ENCODE data around the gene RGS11.

The RGS11 gene

GRCh38 chr16:275786-276232 lies at the start of gene RGS11:
Gene RGS11, minus strand, starts transcription at chr16:275944. Its CDS starts 33 bp downstream, at chr16:275911.
- TF ChIP-seq, protein P1, sequence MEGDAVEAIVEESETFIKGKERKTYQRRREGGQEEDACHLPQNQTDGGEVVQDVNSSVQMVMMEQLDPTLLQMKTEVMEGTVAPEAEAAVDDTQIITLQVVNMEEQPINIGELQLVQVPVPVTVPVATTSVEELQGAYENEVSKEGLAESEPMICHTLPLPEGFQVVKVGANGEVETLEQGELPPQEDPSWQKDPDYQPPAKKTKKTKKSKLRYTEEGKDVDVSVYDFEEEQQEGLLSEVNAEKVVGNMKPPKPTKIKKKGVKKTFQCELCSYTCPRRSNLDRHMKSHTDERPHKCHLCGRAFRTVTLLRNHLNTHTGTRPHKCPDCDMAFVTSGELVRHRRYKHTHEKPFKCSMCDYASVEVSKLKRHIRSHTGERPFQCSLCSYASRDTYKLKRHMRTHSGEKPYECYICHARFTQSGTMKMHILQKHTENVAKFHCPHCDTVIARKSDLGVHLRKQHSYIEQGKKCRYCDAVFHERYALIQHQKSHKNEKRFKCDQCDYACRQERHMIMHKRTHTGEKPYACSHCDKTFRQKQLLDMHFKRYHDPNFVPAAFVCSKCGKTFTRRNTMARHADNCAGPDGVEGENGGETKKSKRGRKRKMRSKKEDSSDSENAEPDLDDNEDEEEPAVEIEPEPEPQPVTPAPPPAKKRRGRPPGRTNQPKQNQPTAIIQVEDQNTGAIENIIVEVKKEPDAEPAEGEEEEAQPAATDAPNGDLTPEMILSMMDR (IDR thresholded peaks at IDR 0.05; ENCODE audit: control insufficient read depth, insufficient read depth, low read depth, low read length, missing control alignments), result no peak
- peak within 1 kb of the TSS; percentile 46 for H3K4me3 ChIP-seq (ENCODE audit: control insufficient read depth, low read depth, low read length)
- no peak for DNase-seq (ENCODE audit: low read depth)

- H3K4me3 ChIP-seq (ENCODE audit: control insufficient read depth, low read depth, low read length), result no peak overlapping the region
- no peak for DNase-seq (ENCODE audit: low read depth)
Measured at GRCh38 chr16:324451-325334, 48.9 kb upstream of the RGS11 start.

GRCh38 chr16:324201-324450 lies 48.4 kb upstream of the RGS11 start:
- TF ChIP-seq, protein P1 (IDR thresholded peaks at IDR 0.05; ENCODE audit: control insufficient read depth, insufficient read depth, low read depth, low read length, missing control alignments), result no peak
- no peak overlapping the region for H3K4me3 ChIP-seq (ENCODE audit: control insufficient read depth, low read depth, low read length)
- no peak for DNase-seq (ENCODE audit: low read depth)

More at GRCh38 chr16:324451-325334, 48.9 kb upstream of the RGS11 start:
- TF ChIP-seq, protein P1 (IDR thresholded peaks at IDR 0.05; ENCODE audit: control insufficient read depth, insufficient read depth, low read depth, low read length, missing control alignments), result no peak

- DNase-seq (ENCODE audit: low read depth), result no peak
- no peak overlapping the region for H3K4me3 ChIP-seq (ENCODE audit: control insufficient read depth, low read depth, low read length)
- TF ChIP-seq, protein P1 (IDR thresholded peaks at IDR 0.05; ENCODE audit: control insufficient read depth, insufficient read depth, low read depth, low read length, missing control alignments), result no peak
Measured at GRCh38 chr16:322476-323143, 46.9 kb upstream of the RGS11 start.

DNA sequence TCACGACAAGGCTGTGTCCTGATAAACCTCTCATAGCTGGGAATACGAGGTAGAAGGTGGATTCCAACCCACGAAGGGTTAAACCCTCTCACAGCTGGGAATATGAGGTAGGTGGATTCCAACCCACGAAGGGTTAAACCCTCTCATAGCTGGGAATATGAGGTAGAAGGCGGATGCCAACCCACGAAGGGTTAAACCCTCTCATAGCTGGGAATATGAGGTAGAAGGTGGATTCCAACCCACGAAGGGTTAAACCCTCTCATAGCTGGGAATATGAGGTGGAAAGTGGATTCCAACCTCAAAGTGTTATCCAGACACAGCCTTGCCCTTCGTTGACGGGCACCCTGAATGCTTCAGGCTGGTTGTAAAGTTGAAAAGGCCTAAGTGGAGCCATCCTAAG lies 45.8 kb upstream of the RGS11 start:
- H3K4me3 ChIP-seq (ENCODE audit: control insufficient read depth, low read depth, low read length), result no peak overlapping the region
- TF ChIP-seq, protein P1 (IDR thresholded peaks at IDR 0.05; ENCODE audit: control insufficient read depth, insufficient read depth, low read depth, low read length, missing control alignments), result no peak
- no peak for DNase-seq (ENCODE audit: low read depth)

- DNase-seq (ENCODE audit: low read depth), result no peak
- TF ChIP-seq, protein P1 (IDR thresholded peaks at IDR 0.05; ENCODE audit: control insufficient read depth, insufficient read depth, low read depth, low read length, missing control alignments), result no peak
Measured at GRCh38 chr16:320206-320605, 44.5 kb upstream of the RGS11 start.

More at GRCh38 chr16:320206-320605, 44.5 kb upstream of the RGS11 start:
- no peak overlapping the region for H3K4me3 ChIP-seq (ENCODE audit: control insufficient read depth, low read depth, low read length)
